K562 (cell line): ENCODE data around the gene KRT82. TPM values are rescaled to one million over a fixed set of nuclear protein-coding genes. Genes with fewer than 3 reads are reported as not detected.

ENCODE experiments used
- ATAC-seq: fragments of 200-7000 bp; cut with Tn5 transposase; 3 replicates; pipeline ENCODE4 v1.9.1; 2020; ENCODE audit warnings: moderate library complexity
- BruUV-seq: library from RNA; stranded (reverse); fragments of 400-500 nt; replicated peaks from 2 replicates; lab custom pipeline; 2021; lab: Mats Ljungman, UMichigan
- CTCF ChIA-PET: fragments of 300-600 bp; formaldehyde crosslinking; extraction: SDS; loops from one replicate; lab custom pipeline; 2021; ENCODE audit warnings: low intra/inter-chr PET ratio; lab: Yijun Ruan, JAX
- POLR2A ChIA-PET: fragments of 300-600, 350-650 bp; sonication (Branson Sonifier 250); formaldehyde crosslinking; extraction: SDS; loops from one replicate; lab custom pipeline; 2021; ENCODE audit warnings: antibody characterized with exemption, inconsistent platforms; lab: Yijun Ruan, JAX
- DNase-seq, 4 experiments: peaks; one replicate each; pipeline versions ENCODE4 v3.0.0 to v3.0.0-alpha.2; 2011 to 2018; ENCODE audit warnings: low spot score in 3 of 4, mixed read lengths in 3 of 4; ENCODE audit errors: extremely low read depth in 1 of 4
- FAIRE-seq: peaks from 2 replicates; lab custom pipeline; 2011; peaks lifted over from hg19 to GRCh38; lab: Jason Lieb, UNC
- H2AFZ ChIP-seq: 2 replicates; pipeline ENCODE4 v1.6.0; 2011; ENCODE audit warnings: low read depth, low read length, control low read depth, inconsistent platforms
- H3K27ac ChIP-seq: fragments of 200-600 bp; 3 replicates; pipeline ENCODE4 v1.8.0; 2011; ENCODE audit warnings: low read depth, mild to moderate bottlenecking, control low read depth, inconsistent platforms, low read length, moderate library complexity, mixed read lengths; ENCODE audit errors: extremely low read depth
- H3K27me3 ChIP-seq, 2 experiments: fragments of 300-600 bp in 1 of 2; 2 replicates in 1 of 2; 3 replicates in 1 of 2; pipeline versions ENCODE4 v1.6.0 to v1.8.0; 2011; ENCODE audit warnings: inconsistent platforms in 2 of 2, low read length in 2 of 2, mild to moderate bottlenecking in 1 of 2, mixed read lengths in 1 of 2, moderate library complexity in 1 of 2; ENCODE audit not compliant: control insufficient read depth in 2 of 2, insufficient read depth in 2 of 2
- H3K36me3 ChIP-seq: fragments of 300-600 bp; 3 replicates; pipeline ENCODE4 v1.8.0; 2011; ENCODE audit warnings: mild to moderate bottlenecking, low read length, inconsistent platforms; ENCODE audit not compliant: control insufficient read depth, insufficient read depth
- H3K4me1 ChIP-seq, 2 experiments: fragments of 200-600 bp in 1 of 2; replicated peaks in 1 of 2; 2 replicates in 1 of 2; 3 replicates in 1 of 2; pipeline versions ENCODE4 v1.5.1 to v1.8.0; 2011; ENCODE audit warnings: inconsistent platforms in 2 of 2, low read length in 2 of 2, mild to moderate bottlenecking in 1 of 2, mixed read lengths in 1 of 2, moderate library complexity in 1 of 2; ENCODE audit not compliant: control insufficient read depth in 2 of 2, insufficient read depth in 2 of 2
- H3K4me2 ChIP-seq: 2 replicates; pipeline ENCODE4 v1.6.1; 2011; ENCODE audit warnings: low read length, control low read depth, inconsistent platforms, mixed read lengths; ENCODE audit not compliant: insufficient read depth
- H3K4me3 ChIP-seq: fragments of 200-600 bp; sonication (generic), shearing (Covaris generic); 2 replicates; pipeline ENCODE4 v1.5.1; 2016; ENCODE audit warnings: control low read depth, inconsistent platforms
- H3K79me2 ChIP-seq: fragments of 200-600 bp; 3 replicates; pipeline ENCODE4 v1.8.0; 2011; ENCODE audit warnings: low read length, inconsistent platforms; ENCODE audit not compliant: control insufficient read depth, insufficient read depth
- H3K9ac ChIP-seq, 2 experiments: 2 replicates each; pipeline versions ENCODE4 v1.6.0 to v1.6.1; 2011; ENCODE audit warnings: low read depth in 2 of 2, low read length in 2 of 2, control low read depth in 1 of 2, inconsistent platforms in 1 of 2, mild to moderate bottlenecking in 1 of 2, mixed read lengths in 1 of 2; ENCODE audit not compliant: insufficient read depth in 1 of 2
- H3K9me1 ChIP-seq: one replicate; pipeline ENCODE4 v1.6.0; 2011; ENCODE audit warnings: inconsistent platforms, mild to moderate bottlenecking, low read length, moderate library complexity; ENCODE audit not compliant: control insufficient read depth, insufficient read depth
- H3K9me3 ChIP-seq: replicated peaks from 2 replicates; pipeline ENCODE4 v1.5.1; 2011; ENCODE audit warnings: low read depth, low read length, inconsistent platforms; ENCODE audit not compliant: control insufficient read depth, insufficient read depth
- H4K20me1 ChIP-seq: replicated peaks from 2 replicates; pipeline ENCODE4 v1.6.1; 2011; ENCODE audit warnings: low read length, inconsistent platforms, mixed read lengths; ENCODE audit not compliant: control insufficient read depth, insufficient read depth
- CTBP1 ChIP-seq: fragments of 450-650 bp; IDR thresholded peaks from 2 replicates; pipeline ENCODE4 v1.6.1; 2016; ENCODE audit warnings: borderline replicate concordance
- CUX1 ChIP-seq: fragments of 200-800 bp; sonication (Bioruptor generic); IDR thresholded peaks from 2 replicates; pipeline ENCODE4 v1.6.1; 2016; ENCODE audit warnings: missing genetic modification characterization, missing compliant biosample characterization
- KHSRP ChIP-seq: fragments of 450-650 bp; IDR thresholded peaks from 2 replicates; pipeline ENCODE4 v1.6.1; 2017
- MLX ChIP-seq, 2 experiments: fragments of 450-650 bp in 1 of 2; sonication (generic) in 1 of 2; formaldehyde crosslinking; conservative IDR thresholded peaks; 2 replicates each; pipeline versions ENCODE4 v1.4.0 to v1.8.1; 2020 to 2022; ENCODE audit warnings: mild to moderate bottlenecking in 1 of 2, missing genetic modification reagents in 1 of 2
- NR2C1 ChIP-seq, 2 experiments: fragments of 450-650 bp; IDR thresholded peaks; 2 replicates each; pipeline ENCODE4 v1.6.1; 2017; ENCODE audit warnings: mild to moderate bottlenecking in 2 of 2, antibody characterized with exemption in 1 of 2, inconsistent platforms in 1 of 2, missing compliant biosample characterization in 1 of 2, missing genetic modification characterization in 1 of 2
- PRDM10 ChIP-seq: fragments of 450-650 bp; IDR thresholded peaks from 2 replicates; pipeline ENCODE4 v1.6.1; 2018; ENCODE audit not compliant: partially characterized antibody
- RAD21 ChIP-seq, 2 experiments: fragments of 250-450 bp in 1 of 2; fragments of 450-650 bp in 1 of 2; sonication (Bioruptor Pico) in 1 of 2; formaldehyde crosslinking in 1 of 2; IDR thresholded peaks in 1 of 2; conservative IDR thresholded peaks in 1 of 2; 2 replicates each; pipeline versions ENCODE4 v1.4.0 to v1.8.0; 2020 to 2022; ENCODE audit warnings: mild to moderate bottlenecking in 2 of 2, moderate library complexity in 1 of 2
- RBM39 ChIP-seq: fragments of 200-400 bp; formaldehyde crosslinking; optimal IDR thresholded peaks from 2 replicates; pipeline ENCODE3; 2018; ENCODE audit warnings: low read depth, low read length
- THRA ChIP-seq: fragments of 450-650 bp; IDR thresholded peaks from 2 replicates; pipeline ENCODE4 v1.6.1; 2017; ENCODE audit warnings: mild to moderate bottlenecking, moderate library complexity
- ZNF232 ChIP-seq: sonication (generic); formaldehyde crosslinking; IDR thresholded peaks from 2 replicates; pipeline ENCODE4 v1.8.0; 2022; ENCODE audit warnings: mild to moderate bottlenecking, missing genetic modification reagents
- WGBS: fragments of 100-300 bp; shearing (Covaris generic); methylation state at CpG from one replicate; pipeline ENCODE4 v1.1.6; 2016; ENCODE audit warnings: low coverage, mixed read lengths; ENCODE audit not compliant: insufficient coverage; ENCODE audit errors: missing lambda C conversion rate; 5-methylcytosine and 5-hydroxymethylcytosine counted together
- in situ Hi-C: fragments of 300-500 bp; cut with MboI; formaldehyde crosslinking; loops from 4 replicates; pipeline ENCODE4 v1.15.0; 2018; ENCODE audit warnings: inconsistent platforms, mixed read lengths
- intact Hi-C: fragments of 100-400 bp; cut with micrococcal nuclease; formaldehyde crosslinking; loops from 2 replicates; pipeline ENCODE4 v1.14.2; 2022
- polyA plus RNA-seq, 8 experiments: library from polyadenylated mRNA; depleted of rRNA in 4 of 8; stranded (reverse) in 5 of 8; unstranded in 3 of 8; fragments of >200 nt; fragmentation: Nextera tagmentation in 2 of 8; fragmentation: Illumina TruSeq in 1 of 8; extraction: Ambion mirVana in 2 of 8; extraction: Trizol in 1 of 8; gene quantifications; 2 replicates each; pipeline versions ENCODE4 v1.2.1 to v1.2.3, GENCODE V29; 2011 to 2014; ENCODE audit warnings: inconsistent platforms in 1 of 8, missing spikeins in 1 of 8
- total RNA-seq, 7 experiments: library from RNA; depleted of rRNA in 6 of 7; stranded (reverse); fragments of >200 nt in 6 of 7; fragmentation: Illumina TruSeq in 2 of 7; extraction: Trizol in 2 of 7; gene quantifications; 2 replicates each; pipeline versions ENCODE4 v1.2.1 to v1.2.3, GENCODE V29; 2011 to 2021; ENCODE audit warnings: low replicate concordance in 1 of 7

The KRT82 gene
- total and polyA plus RNA-seq, 9 of the 15 experiments (the other 6 are each of a cell fraction or from before 2014, with no cell fraction given): not detected

- no peak overlapping the region for H2AFZ ChIP-seq
- BruUV-seq: no TSS peak
- ChIA-PET CTCF (no interaction called here), POLR2A (interaction anchor here (0.5 to 0.8 kb wide), 3 partner anchors 15 to 335 kb away, joined by 3 to 4 read pairs (median 3); no protein-coding TSS in a partner anchor)
- in situ Hi-C loops: loop anchor here (10.0 kb wide), 1 partner anchor 757 kb away; the partner anchor contains the start of genes CSAD and ZNF740
- WGBS: 1% methylated on average over 10 of the region's 10 CpGs
- FAIRE-seq (no peak), ATAC-seq (no peak), DNase-seq (peak in 1 of 4 experiments; percentile 20)
- H3K4me2 ChIP-seq: no peak overlapping the region
- H3K4me3 ChIP-seq: no peak overlapping the region
- no peaks in the 10 kb centered on the region for H3K4me1 ChIP-seq
- peaks cover 6 to 48% of the 10 kb centered on the region in 2 experiments; a peak in 4 of 5 replicates for H3K27me3 ChIP-seq
- no peaks in the 10 kb centered on the region for H3K9me1 ChIP-seq
- H3K79me2 ChIP-seq: no peaks in the 10 kb centered on the region
- no peak overlapping the region for H3K27ac ChIP-seq
- intact Hi-C loops: no loop called here
- H3K9ac ChIP-seq: no peak overlapping the region
- no peaks in the 10 kb centered on the region for H3K36me3 ChIP-seq
- 0 out of 2 replicates have a peak, but pooled peaks cover 2% of the 10 kb centered on the region for H4K20me1 ChIP-seq
- H3K9me3 ChIP-seq: no peaks in the 10 kb centered on the region
- TF ChIP-seq MLX (CRISPR knock-in tag; conservative IDR thresholded peaks at IDR 0.05): no peak
- TF ChIP-seq RBM39: no peak
- TF ChIP-seq RAD21 (CRISPR knock-in tag; conservative IDR thresholded peaks at IDR 0.05 in 1 of 2, IDR thresholded peaks at IDR 0.05 in 1 of 2): peak in 1 of 2 experiments; percentile 31; a peak in 2 of 4 replicates
- TF ChIP-seq THRA: no peak
- TF ChIP-seq PRDM10: no peak
- no peak for TF ChIP-seq NR2C1 (IDR thresholded peaks at IDR 0.05)
- no peak for TF ChIP-seq NR2C1 (tag; IDR thresholded peaks at IDR 0.05)
- no peak for TF ChIP-seq ZNF232 (CRISPR knock-in tag)
- TF ChIP-seq KHSRP: no peak
- TF ChIP-seq CTBP1: 0 out of 2 replicates have a peak, but pooled peaks have one; percentile 27
- no peak for TF ChIP-seq CUX1 (CRISPR knock-in tag)
Observed at GRCh38 chr12:52428121-52428520, 22.0 kb upstream of the KRT82 start.
